GM04503 (cell line): ENCODE data around the gene CABLES2.

ENCODE experiments used
- DNase-seq: peaks from one replicate; pipeline ENCODE4 v3.0.0-alpha.2; 2012; ENCODE audit warnings: low read depth

The CABLES2 gene

GRCh38 chr20:62418709-62419487 is 11.8 kb upstream of the CABLES2 start:
- no peak for DNase-seq

DNA sequence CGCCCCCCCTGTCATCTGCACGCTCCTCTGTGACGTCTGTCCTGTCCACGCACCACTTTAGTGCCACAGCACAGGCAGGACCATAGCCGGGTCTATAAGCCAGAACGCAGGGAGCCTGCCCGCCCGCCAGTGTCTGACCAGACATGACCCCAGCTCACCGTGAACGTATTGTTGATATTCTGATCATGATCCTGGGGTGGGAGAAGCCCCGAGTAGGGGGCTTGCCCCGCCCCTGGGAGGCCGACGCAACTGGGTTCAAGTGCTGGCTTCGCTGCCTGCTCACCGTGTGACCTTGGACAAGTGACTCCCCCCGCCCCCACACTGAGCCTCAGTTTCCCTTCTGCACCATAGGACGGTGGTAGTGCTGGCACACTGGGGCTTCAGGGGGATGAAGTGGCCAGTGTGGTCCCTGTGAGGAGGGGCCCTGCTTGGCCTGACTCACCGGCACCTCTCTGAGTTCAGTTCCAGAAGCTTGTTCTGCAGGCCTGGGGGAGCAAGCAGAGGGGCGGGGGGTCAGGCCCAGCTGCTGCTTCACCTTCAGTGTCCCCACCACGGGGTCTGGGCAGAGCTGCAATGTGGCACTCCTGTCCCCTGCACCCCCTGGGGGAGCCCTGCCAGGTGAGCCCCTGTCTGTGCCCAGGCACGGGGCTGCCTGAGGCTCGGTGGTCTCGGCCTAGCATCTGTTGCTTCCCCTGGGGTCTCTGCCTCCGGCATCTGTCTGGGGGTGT is 11.1 kb upstream of the CABLES2 start:
- no peak for DNase-seq

DNA sequence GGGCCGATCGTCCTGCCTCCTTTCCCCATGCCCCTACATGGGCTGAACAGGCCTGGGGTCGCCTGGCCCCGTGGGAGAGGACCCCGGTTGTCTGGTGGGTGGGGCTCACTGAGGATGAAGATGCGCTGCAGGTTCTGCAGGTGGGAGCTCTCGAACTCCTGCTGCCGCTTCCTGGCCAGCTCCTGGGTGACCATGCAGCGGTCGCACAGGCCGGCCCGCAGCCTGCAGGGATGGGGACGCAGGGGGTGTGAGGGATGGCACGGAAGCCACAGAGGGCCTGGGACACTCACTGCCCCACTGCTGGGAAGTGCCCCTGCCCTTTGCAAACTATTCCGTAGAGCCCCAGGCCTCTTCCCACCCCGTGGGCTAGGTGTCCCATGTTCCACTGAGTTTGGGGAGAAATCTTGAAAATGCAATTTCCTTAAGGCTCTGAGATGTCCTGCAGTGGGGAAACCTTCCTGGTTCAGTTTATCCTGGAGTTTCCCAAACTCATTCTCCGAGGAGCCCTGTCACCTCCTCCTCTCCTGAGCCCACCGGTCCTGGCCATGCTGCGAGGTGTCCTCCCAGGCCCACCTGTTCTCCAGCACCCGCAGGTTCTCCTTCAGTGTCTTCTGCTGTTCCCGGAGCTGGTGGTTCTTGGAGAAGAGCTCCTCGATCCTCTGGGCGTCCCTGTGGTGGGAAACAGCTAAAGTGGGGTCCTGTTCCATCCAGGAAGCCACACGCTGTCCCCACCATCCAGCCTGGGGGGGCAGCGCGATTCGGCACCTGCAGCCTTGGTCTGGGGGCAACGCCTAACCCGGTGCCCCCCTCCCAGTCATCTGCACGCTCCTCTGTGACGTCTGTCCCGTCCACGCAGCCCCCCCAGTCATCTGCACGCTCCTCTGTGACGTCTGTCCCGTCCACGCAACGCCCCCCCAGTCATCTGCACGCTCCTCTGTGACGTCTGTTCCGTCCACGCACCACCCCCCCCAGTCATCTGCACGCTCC is 9.9 kb upstream of the CABLES2 start:
- no peak for DNase-seq

- DNase-seq = no peak
Observed at GRCh38 chr20:62415354-62416111, 8.4 kb upstream of the CABLES2 start.

GRCh38 chr20:62413896-62414481 is 6.9 kb upstream of the CABLES2 start:
- no peak for DNase-seq

- no peak for DNase-seq
Observed at GRCh38 chr20:62413025-62413570, 6.0 kb upstream of the CABLES2 start.

- DNase-seq = no peak
Observed at GRCh38 chr20:62412194-62413024, 5.3 kb upstream of the CABLES2 start.

DNA sequence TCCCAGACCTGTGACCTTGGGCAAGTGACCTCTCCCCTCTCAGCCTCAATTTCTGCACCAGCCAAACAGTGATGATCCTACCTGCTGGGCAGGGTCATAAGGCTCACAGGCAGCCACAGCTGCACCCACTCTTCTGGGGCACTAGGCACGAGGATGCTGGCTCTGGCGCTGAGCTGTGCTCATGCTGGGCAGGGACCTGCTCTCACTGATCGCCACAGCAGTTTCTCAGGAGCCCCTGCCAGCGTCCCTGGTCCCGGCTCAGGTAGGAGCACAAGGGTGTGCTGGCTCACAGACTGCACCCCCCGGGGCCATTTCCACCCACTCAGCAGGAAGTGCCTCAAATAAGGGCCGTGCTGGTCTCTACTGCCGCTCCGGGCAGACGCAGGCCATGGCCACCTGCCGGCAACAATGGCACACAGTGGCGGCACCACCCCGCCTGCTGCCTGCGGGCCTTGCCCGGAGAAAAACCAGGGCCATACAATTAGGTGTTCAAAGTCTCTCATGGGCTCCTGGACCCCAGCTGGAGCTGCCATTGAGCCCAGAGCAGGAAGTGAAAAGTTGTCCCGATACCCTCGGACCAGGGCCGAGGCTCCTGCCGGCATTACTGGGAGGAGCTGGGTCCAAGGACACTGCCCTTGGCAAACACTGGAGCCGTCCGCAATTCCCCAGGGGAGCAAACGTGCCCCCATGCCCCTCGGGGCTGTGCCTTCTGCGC is 4.6 kb upstream of the CABLES2 start:
- DNase-seq = no peak

GRCh38 chr20:62410746-62411478 is 3.8 kb upstream of the CABLES2 start:
- no peak for DNase-seq

DNA sequence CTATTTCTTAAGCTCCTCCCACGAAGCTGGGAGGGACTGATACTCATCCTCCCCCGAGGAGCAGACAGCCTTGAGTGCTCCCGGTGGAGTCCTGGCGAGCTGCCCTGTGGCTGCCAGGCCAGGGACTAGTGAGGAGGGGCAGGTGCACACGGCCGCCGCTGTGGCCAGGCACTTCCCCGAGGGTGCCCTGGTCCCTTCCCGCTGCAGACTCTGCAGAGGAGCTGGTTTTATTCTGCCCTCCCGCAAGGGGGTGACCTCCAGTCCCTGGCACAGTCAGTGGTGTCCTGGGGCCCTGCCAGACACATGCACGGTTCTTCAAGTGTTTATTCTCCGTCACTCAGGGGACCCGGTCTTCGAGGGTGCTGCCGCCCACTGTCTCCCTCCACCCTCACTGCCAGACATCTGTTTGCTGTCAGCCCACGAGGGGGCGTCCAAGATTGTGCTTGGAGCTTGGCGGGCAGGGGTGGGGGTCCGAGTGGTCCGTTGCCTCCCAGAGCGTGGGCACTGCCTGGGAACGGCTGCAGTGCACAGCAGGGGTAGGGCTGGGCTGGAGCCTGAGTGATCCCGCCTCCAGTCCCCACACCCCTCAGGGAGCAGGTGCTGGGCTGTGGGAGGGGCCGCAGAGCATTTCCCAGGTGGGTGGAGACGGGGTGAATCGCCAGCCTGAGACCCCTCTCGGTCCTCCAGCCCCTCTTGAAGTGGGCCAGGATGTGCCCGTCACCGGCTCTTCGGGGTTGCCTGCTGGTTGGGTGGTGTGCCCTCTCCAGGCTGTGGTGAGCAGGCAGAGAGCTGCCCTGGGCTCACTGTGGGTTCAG is 3.1 kb upstream of the CABLES2 start:
- DNase-seq = no peak

DNA sequence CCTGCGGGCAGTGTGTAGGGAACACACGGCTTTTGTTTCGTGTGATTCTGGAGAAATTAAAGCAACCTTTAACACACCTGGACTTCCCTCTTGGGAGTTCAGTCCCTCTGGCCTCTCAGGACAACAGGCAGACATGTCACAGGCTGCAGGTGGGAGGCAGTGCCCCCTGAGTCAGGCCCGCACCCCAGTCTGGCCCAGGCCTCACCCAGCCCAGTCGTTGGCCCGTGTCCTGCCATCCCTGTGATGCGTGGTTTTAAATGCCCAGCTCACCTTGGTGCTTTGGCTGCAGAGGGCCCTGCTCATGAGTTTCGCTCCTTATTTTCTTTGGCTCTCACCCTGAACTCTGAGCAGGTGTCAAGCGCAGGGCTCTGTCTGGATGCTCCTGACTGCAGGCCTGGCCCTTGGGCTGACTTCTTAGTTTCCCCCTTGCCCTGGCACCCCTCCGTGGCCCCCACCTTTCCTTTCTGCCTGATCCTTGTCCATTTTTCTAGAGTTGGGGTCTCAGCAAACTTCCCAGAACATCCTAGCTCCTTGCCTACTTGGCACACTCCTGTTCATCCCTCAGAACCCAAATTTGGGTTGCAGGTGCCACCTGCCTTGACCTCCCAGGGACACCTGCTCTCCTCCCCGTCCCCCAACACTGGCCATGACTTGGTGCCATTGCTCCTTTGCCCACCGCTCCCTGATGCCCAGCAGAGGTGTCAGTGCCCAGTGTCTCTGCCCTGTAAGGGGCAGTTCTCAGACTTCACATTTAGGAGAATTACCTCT is 2.2 kb upstream of the CABLES2 start:
- no peak for DNase-seq

- DNase-seq = no peak
Observed at GRCh38 chr20:62408640-62409039, 1.6 kb upstream of the CABLES2 start.

- no peak for DNase-seq
Observed at GRCh38 chr20:62408055-62408454, 970 bp upstream of the CABLES2 start.

DNA sequence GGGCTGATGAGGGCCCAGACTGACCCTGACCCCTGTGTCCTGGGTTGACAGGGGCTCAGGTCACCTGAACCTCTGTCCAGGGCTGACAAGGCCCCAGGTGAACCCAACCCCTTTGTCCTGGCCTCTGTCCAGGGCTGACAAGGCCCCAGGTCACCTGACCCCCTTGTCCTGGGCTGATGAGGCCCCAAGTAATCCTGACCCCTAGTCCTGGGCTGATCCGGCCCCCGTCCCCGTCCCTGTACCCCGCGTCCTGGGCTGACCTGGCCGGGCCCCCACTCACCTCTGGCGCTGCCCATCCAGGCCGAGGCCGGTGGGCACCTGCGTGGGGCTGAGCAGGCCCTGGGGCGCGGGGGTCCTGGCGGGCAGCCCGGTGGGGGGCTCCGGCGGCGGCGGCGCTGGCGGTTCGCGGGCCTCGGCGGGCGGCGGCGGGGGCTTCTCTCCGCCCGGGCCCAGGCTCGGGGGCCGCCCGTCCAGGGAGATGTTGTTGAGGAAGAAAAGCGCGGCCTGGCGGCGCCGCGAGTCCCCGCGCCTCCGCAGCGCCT is 379 bp downstream of the CABLES2 start:
- no peak for DNase-seq

- DNase-seq = no peak
Observed at GRCh38 chr20:62405981-62406513, 1.0 kb downstream of the CABLES2 start.
